ENCODE results near the gene C6orf47. TPM values are rescaled to one million over a fixed set of nuclear protein-coding genes. Genes with fewer than 3 reads are reported as not detected.

C6orf47 gene
- total RNA-seq, 1 donor from 2014 or later = 29.0 TPM

DNA sequence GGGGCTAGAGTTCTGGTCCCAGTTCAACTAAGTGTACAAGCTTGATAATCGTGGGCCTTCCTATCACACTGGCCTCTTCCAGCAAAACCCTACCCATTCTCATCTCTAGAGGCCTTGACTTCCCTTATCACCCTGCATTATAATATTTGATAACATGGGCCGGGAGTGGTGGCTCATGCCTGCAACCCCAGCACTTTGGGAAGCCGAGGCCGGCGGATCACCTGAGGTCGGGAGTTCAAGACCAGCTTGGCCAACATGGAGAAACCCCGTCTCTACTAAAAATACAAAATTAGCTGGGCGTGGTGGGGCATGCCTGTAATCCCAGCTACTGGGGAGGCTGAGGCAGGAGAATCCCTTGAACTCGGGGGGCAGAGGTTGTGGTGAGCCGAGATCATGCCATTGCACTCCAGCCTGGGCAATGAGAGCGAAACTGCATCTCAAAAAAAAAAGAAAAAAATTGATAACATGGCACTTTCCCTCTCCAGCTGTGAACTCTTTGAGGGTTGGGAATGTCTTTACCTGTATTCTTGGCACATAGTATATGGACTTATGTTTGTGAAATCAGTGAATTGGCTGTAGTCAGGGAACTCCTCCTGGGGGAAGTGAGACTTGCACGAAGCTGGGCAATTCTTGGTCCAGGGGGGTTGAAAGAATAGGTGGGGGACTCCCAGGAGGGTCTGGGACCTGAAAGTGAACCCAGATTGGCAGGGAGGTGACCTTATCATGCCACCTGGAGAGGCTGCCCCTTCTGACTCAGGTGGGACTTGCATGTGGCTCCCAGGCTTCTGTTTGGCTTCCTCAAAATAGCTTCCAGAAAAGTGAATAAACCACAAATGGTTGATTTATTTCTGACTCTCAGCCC is 915 bp upstream of the C6orf47 start:
- H3K27ac Mint-ChIP-seq = peak overlapping the region; percentile 72
- TF ChIP-seq, protein P1, sequence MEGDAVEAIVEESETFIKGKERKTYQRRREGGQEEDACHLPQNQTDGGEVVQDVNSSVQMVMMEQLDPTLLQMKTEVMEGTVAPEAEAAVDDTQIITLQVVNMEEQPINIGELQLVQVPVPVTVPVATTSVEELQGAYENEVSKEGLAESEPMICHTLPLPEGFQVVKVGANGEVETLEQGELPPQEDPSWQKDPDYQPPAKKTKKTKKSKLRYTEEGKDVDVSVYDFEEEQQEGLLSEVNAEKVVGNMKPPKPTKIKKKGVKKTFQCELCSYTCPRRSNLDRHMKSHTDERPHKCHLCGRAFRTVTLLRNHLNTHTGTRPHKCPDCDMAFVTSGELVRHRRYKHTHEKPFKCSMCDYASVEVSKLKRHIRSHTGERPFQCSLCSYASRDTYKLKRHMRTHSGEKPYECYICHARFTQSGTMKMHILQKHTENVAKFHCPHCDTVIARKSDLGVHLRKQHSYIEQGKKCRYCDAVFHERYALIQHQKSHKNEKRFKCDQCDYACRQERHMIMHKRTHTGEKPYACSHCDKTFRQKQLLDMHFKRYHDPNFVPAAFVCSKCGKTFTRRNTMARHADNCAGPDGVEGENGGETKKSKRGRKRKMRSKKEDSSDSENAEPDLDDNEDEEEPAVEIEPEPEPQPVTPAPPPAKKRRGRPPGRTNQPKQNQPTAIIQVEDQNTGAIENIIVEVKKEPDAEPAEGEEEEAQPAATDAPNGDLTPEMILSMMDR (IDR thresholded peaks at IDR 0.05) = no peak
- peak overlapping the region; percentile 88 for H3K4me3 Mint-ChIP-seq
- ChIA-PET CTCF (interaction anchor here (0.8 to 2.2 kb wide), 2 partner anchors 10 to 19 kb away, joined by 3 to 7 read pairs; partner anchors contain the start of gene BAG6), POLR2A (interaction anchor here (0.6 to 6.2 kb wide), 23 partner anchors 8 to 1282 kb away, joined by 3 to 188 read pairs (median 4); partner anchors contain the start of genes ABHD16A, APOM, ATP6V1G2 and BAG6)
- no peak for ATAC-seq (ENCODE audit: low read depth)
- DNase-seq = no peak
- H3K27me3 Mint-ChIP-seq = no peaks in the 10 kb centered on the region
- H3K4me1 Mint-ChIP-seq = peaks cover 76% of the 10 kb centered on the region
- intact Hi-C loops (cut with micrococcal nuclease) = loop anchor here (10.0 kb wide), 1 partner anchor 513 kb away; the partner anchor contains the start of genes AGPAT1 and RNF5
- peaks cover 63% of the 10 kb centered on the region for H3K36me3 Mint-ChIP-seq (ENCODE audit: low read depth)
- H3K9me3 Mint-ChIP-seq = no peaks in the 10 kb centered on the region

DNA sequence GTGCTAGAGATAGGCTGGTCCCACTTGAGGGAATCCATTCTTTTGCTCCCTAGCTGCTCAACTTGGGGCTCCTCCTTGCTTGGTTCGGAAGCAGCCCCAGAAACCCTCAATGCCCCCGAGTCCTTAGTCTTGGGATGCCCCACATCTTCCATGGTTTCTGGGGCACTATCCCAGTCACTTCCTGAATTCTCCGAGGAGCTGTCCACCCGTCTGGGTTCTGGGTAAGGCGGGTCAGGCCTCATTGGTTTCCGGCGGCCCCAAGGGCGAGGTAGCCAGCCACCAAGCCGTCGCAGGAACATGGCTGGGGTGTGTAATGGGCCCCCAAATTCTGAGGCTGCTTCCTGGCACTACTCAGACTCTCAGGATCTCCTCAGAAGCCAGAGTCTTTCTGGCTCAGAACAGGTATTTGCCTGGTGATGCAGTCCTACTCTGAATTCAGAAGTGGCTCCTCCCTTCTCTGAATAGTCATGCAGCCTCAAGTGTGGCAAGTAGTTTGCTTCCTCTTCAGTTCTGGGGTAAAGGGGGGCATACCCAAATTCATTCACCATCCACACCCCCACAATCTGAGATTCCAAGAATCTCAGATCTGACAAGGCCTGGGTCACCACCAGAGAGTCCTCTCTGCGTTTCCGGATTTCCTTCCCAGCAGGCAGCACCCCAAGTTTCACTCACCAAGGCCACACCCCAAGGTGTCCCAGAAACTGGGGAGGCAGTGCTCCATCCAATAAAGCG is 763 bp downstream of the C6orf47 start:
- POLR2A ChIA-PET = interaction anchor here (0.6 to 6.2 kb wide), 15 partner anchors 7 to 1284 kb away, joined by 3 to 188 read pairs (median 5); partner anchors contain the start of genes ABHD16A, APOM, BAG6 and DXO
- H3K27me3 Mint-ChIP-seq = no peaks in the 10 kb centered on the region
- intact Hi-C loops (cut with micrococcal nuclease) = loop anchor here (1.0 to 10.0 kb wide), 3 partner anchors 8 to 515 kb away; partner anchors contain the start of genes AGPAT1, BAG6 and RNF5
- no peaks in the 10 kb centered on the region for H3K9me3 Mint-ChIP-seq
- H3K36me3 Mint-ChIP-seq (ENCODE audit: low read depth) = peaks cover 64% of the 10 kb centered on the region
- ATAC-seq (ENCODE audit: low read depth) (peak; percentile 27), DNase-seq (no peak)
- H3K4me3 Mint-ChIP-seq = peak overlapping the region; percentile 88
- CTCF ChIA-PET = interaction anchor here (0.7 kb wide), 1 partner anchor 170 kb away, joined by 3 read pairs; no protein-coding TSS in a partner anchor
- TF ChIP-seq, protein P1 (IDR thresholded peaks at IDR 0.05) = no peak
- H3K4me1 Mint-ChIP-seq = peaks cover 79% of the 10 kb centered on the region
- peak overlapping the region; percentile 85 for H3K27ac Mint-ChIP-seq

DNA sequence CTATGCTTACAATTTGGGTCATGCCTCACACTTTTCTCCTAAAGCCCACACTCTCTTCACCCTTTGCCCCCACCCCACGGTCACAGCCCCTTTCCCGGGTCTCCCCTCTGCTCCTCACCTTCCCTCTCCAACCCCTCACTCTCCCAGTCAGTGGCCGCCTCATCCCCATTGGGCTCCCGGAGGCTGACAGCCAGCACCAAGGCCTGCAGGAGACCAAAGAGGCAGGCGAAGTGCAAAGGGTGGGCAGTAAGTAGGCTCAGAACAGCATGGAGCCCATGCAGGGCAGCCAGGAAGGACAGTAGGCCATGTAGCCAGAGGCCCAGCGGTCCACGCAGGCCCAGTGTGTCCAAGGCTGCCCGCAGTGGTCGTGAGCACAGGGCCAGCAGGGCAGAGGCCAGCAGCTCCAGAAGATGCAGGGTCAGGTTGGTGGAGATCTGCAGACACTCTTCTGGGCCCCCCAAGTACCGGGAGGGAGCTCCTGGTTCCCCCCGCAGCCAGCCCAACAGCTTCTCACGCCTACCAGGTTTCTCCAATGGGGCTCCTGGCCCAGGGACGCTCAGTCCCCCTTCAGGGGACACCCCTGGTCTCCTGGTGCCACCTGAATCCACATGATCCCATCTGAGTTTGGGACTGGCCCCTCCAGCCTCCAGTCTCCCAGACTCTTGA is 1.5 kb downstream of the C6orf47 start:
- intact Hi-C loops (cut with micrococcal nuclease) = no loop called here
- H3K27me3 Mint-ChIP-seq = no peaks in the 10 kb centered on the region
- no peak for DNase-seq
- H3K4me1 Mint-ChIP-seq = peaks cover 72% of the 10 kb centered on the region
- ATAC-seq (ENCODE audit: low read depth) = no peak
- no peaks in the 10 kb centered on the region for H3K9me3 Mint-ChIP-seq
- CTCF ChIA-PET = interaction anchor here (0.6 kb wide), 1 partner anchor 170 kb away, joined by 3 read pairs; no protein-coding TSS in a partner anchor
- H3K27ac Mint-ChIP-seq = peak overlapping the region; percentile 85
- POLR2A ChIA-PET = interaction anchor here (0.7 to 2.1 kb wide), 4 partner anchors 38 to 535 kb away, joined by 3 to 6 read pairs (median 5); no protein-coding TSS in a partner anchor
- peaks cover 57% of the 10 kb centered on the region for H3K36me3 Mint-ChIP-seq (ENCODE audit: low read depth)
- TF ChIP-seq, protein P1 (IDR thresholded peaks at IDR 0.05) = no peak
- H3K4me3 Mint-ChIP-seq = peak overlapping the region; percentile 88

DNA sequence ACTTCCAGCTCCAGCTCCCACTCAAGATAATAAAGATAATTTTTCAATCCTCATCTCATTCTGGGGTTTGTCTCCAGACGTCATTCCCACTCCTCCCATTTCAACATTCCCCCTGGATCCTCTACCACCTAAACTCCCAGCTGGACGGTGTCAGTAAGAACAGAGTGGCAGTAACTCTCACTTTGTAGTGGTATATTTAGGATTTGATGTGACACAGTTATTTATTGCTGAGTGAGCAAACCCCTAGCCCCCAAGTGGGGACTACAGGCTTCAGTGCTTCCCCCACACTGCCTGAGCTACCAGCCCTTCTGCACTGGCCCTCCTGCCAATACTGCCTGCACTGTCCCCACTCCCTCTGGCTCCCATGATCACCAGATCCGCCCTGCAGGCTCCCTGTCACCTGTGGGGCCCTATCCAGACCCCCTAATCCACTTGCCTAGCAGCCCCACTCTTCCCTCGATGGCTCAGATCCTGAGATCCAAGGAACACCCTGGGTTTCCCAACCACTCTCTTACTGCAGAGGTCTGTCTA is 2.4 kb downstream of the C6orf47 start:
- DNase-seq (no peak), ATAC-seq (ENCODE audit: low read depth) (no peak)
- CTCF ChIA-PET = interaction anchor here (1.3 kb wide), 1 partner anchor 107 kb away, joined by 3 read pairs; no protein-coding TSS in a partner anchor
- TF ChIP-seq, protein P1 (IDR thresholded peaks at IDR 0.05) = no peak
- peaks cover 67% of the 10 kb centered on the region for H3K4me1 Mint-ChIP-seq
- H3K36me3 Mint-ChIP-seq (ENCODE audit: low read depth) = peaks cover 48% of the 10 kb centered on the region
- H3K4me3 Mint-ChIP-seq = peak overlapping the region; percentile 28
- H3K27me3 Mint-ChIP-seq = no peaks in the 10 kb centered on the region
- intact Hi-C loops (cut with micrococcal nuclease) = no loop called here
- POLR2A ChIA-PET = interaction anchor here (0.5 to 1.2 kb wide), 6 partner anchors 32 to 1879 kb away, joined by 3 to 5 read pairs (median 4); no protein-coding TSS in a partner anchor
- H3K27ac Mint-ChIP-seq = peak overlapping the region; percentile 36
- H3K9me3 Mint-ChIP-seq = no peaks in the 10 kb centered on the region

Data from activated B cell treated with CpG ODN at 0.5 μM for 24 hours (primary cell).